Measurements from ENCODE around the gene SGK1.

SGK1 gene

DNA sequence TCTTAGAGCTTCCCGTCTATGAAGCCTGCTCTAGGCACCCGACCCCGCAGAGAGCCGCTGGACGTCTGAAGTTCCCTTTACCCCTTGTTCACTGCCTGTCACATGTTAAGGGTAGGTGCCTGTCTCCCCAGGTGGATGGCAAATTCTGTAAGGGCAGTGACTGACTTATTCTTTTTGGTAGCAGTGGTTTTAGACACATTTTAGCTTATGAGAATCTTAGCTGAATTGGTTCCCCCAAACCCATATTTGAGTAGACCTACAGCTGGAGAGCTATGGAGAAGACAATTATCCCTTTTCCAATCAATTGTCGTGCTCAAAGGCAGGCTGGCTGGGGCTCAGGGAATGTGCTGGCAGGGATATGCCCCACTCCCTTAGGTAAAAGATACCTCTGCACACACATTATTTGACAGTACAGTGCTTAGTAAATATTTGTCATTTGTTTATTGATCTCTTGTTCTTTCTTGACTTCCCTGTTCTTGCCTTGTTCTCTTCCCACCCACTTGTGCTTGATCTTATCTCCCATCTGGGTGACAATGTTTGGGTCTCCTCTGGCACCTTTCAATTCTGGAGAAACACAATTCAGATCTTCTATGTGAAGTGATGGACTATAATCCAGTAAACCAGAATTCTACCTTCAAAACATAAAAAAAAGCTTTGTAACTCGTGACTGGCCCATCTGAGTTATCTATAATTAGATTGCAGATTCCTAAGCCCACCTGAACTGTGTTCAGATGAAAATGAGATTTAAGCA lies 151.2 kb downstream of the SGK1 start:
- no peak for DNase-seq

GRCh38 chr6:134165561-134166201 lies 152.2 kb downstream of the SGK1 start:
- DNase-seq: no peak

DNA sequence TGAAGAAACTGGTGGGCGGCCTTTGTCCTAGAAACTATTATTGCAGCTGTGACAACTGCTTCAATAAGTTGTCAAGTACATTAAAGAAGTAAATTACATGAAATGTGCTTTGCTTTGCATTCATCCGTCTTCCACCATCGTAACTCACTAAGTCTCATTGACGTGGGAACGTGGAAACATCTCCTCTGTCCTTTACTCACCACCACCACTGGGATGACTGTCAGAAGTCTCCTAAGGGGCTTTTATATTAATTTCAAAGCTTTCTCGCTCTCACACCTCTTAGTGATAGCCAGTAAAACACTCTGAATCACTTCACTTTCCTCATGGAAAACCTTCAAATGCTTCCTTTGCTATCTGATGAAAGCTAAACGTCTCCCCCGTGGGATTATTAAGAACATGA lies 153.6 kb downstream of the SGK1 start:
- no peak for DNase-seq

DNA sequence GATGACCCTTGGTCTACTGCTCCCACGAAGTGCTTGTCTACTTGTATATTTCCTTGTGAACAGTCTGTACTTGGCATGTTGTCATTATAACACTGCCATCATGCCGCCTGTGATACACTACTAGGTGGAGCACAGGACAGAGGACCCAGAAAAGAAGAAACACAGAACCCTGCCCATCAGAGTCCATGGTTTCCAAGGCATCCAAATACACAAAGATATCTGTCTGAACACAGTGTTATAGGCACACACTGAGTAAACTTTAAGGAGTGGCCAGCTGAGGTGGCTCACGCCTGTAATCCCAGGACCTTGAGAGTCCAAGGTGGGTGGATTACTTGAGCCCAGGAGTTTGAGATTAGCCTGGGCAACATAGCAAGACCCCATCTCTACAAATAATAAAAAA lies 155.0 kb downstream of the SGK1 start:
- no peak for DNase-seq

DNA sequence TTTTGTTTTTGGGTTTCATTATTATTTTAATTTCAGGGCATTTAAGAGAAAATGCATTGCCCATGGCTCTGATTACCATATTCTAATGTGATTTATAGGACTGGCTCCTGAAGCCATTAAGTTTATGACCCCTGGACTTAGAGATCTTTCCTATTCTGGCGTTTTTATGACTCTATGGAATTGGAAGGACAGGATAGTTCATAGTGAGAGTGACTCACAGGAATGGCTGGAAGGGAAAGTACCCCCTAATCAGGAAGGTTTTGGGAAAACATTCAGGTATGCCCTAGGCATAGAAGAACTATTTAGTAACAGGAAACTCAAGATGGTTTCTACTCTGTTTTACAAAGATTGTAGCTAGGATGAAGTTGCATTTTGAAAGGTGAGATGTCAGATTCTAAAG lies 156.9 kb downstream of the SGK1 start:
- no peak for DNase-seq

- DNase-seq: no peak
Measured at GRCh38 chr6:134152767-134153485, 165.0 kb downstream of the SGK1 start.

GRCh38 chr6:134148566-134148965 lies 169.3 kb downstream of the SGK1 start:
- DNase-seq: no peak

DNA sequence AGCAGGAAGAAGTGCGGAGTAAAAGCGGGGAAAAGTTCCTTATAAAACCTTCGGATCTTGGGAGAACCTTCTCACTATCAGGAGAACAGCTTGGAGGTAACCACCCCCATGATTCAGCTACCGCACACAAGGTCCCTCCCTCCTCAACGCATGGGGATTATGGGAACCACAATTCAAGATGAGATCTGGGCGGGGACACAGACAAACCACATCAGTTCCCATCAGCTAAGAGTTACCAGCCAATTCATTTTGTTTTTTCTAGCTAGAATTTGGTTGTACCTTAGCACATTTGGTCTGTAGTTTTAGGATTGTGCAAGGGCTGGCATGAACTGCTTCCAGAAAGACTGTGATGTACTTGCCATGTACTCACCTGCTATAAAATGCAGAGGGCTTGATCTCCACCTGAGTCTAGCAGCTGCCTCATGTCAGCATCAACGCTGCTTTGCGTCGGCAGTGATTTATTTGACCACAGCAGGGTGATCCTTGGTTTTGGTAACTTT lies 170.8 kb downstream of the SGK1 start:
- no peak for DNase-seq

DNA sequence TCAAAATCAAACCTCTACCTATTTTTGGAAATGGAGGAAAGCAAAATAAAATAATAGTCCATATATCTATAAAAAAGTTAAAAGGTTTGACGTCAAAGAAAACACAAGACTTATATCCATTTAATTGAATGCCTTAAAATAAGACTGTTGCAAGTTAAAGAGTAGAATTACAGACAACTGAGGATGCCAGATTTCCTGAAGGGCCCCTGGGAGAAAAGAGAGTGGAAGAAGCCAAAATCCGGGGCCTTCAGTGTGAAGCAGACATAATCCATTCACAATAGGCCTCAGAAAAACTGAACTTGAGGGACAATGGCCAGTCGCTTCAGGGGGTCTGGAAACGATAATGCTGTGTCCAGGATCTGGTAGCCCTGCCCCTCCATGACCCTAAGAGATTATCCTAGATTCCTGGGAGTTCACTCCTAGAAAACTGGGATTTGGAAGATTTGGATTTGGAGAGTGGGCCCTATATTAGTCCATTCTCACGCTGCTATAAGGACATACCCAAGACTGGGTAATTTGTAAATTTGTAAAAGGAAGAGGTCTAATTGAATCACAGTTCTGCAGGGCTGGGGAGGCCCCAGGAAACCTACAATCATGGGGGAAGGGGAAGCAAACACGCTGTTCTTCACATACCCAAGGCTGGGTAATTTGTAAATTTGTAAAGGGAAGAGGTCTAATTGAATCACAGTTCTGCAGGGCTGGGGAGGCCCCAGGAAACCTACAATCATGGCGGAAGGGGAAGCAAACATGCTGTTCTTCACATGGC lies 171.5 kb downstream of the SGK1 start:
- DNase-seq: no peak

DNA sequence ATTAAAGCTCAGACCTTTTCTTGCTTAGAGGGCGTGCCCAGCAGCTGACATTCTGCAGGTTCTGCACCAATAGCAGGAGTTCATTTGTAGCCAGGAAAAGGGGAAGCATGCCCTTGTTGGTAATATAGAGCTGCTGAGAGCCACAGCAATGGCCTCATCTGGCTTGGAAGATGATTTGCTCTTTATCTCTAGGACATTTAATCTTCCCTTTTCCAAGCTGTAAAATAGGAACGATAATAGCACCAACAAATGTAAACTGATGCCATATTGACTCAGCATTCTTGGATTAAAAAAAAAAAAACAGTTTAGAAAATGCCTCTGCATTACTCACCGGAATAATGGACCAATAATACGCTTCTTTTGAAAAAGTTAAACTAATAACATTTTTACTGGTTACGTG lies 172.1 kb downstream of the SGK1 start:
- DNase-seq: no peak

- DNase-seq: no peak
Measured at GRCh38 chr6:134138226-134138975, 179.5 kb downstream of the SGK1 start.

DNA sequence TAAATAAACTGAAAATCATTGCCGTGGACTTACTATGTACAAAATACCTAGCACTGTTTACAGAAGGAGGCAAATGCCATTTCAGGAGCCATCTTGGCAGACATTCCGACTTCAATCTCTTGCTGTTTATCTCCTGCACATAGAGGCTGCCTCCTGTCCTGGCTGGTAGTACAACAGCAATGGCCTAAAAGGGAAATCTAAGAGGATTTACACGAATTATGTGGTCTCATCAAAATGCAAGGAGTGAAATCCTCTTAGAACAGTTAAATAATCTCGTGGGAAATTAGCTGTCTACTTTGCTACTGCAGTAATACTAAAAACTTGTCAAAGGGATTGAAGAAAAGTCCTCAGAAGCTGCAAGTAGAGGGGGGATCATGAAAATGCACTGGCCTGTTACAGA lies 183.3 kb downstream of the SGK1 start:
- no peak for DNase-seq

DNA sequence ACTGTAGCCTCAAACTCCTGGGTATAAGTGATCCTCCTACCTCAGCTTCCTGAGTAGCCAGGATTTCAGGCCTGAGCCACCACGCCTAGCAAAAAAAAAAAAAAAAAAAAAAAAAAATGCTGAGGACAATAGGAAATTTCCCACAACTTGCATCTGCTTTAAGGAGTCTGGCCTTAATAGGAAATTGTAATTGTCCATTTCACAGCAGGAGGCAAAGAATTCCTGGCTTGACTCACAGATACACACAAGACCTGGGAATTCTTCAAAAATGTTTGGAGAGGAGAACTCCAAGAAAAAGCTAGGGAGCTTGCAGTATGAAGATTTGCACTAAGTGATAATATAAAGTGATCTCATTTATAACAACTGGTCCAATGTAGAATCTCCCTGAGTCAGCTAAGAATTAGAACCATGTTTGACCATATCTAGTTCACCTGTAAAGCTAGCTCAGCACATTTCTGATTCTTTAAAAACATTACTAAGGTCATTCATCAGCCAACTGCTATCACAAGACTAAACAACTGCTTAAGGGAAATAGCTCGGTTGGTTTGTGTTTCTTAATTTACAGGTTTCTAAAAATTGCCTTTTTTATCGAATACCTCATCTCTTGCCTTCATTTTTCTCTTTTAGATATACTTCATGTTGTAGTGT lies 185.3 kb downstream of the SGK1 start:
- no peak for DNase-seq

GRCh38 chr6:134131530-134132139 lies 186.3 kb downstream of the SGK1 start:
- no peak for DNase-seq

DNA sequence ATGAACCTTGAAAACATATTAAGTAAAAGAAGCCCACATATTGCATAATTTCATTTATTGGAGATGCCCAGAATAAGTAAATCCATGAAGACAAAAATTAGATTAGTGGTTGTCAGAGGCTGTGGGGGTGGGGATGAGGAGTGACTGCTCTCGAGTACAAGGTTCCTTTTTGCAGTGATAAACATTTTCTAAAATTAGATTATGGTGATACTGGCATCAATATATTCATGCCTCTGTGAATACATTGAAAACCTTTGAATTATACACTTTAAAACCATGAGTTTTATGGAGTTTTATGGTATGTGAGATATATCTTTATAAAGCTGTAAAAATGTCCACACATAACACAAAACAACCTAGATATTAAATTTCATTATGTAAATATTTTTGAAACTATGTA lies 189.8 kb downstream of the SGK1 start:
- no peak for DNase-seq

DNA sequence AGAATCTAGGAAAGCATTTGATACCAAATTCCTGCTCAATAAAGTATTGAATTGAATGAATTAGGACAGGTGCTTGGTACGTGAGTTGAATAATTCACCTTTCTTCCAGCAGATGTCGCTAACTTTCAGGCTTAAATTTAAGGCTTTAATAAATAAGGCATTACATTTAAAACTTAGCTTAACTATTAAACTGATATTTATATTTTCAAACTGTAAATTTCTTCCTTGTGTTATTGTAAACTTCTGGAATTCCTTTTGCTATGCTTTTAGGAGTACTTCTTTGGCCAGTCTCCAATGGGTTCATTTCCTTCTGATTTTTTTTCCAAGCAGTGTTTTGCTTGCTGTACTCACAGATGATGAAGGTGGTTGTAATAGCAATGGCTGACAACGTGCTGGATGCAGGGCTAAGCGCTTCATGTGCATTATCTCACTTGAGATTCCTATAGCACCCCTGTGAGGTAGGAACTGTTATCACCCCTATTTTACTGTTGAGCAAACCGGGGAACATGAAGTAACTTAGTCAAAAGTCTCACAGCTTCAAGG lies 194.2 kb downstream of the SGK1 start:
- peak; percentile 7 for DNase-seq

- DNase-seq: no peak
Measured at GRCh38 chr6:134122775-134123174, 195.1 kb downstream of the SGK1 start.

DNA sequence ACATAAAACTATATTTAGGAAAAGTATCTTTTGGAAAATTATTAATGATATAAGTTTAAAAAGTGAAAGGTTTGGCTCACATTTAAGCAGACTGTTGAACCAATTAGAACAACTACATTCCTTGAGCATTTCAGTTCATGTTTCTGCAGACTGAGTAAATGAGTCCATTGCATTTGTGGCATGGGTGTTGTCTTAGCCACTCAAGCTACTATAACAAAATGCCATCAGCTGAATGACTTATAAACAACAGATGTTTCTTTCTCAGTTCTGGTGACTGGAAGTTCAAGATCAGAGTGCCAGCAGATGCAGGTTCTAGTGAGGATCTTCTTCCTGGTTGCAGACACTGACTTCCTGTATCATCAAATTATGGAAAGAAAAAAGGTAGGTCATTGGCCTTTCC lies 198.4 kb downstream of the SGK1 start:
- no peak for DNase-seq

Data from effector CD4-positive, alpha-beta T cell (primary cell).